Head of caudate nucleus (tissue), 42 donors: ENCODE measurements around the gene KANSL3.
"Not testable (repeated sequence)": the region's sequence is repeated elsewhere in the genome, so short reads cannot be mapped to it uniquely, and the experiment has no call there.

ENCODE experiments used
- DNase-seq, 42 donors: peaks; one replicate each; pipeline versions ENCODE4 v3.0.0 to v3.0.0-alpha.2; 2020 to 2021; ENCODE audit warnings: mixed read lengths in 7 of 42
- intact Hi-C: fragments of 100-400 bp; cut with DNase I; formaldehyde crosslinking; loops from one replicate; pipeline ENCODE4 v1.15.0; 2022

Gene KANSL3

DNA sequence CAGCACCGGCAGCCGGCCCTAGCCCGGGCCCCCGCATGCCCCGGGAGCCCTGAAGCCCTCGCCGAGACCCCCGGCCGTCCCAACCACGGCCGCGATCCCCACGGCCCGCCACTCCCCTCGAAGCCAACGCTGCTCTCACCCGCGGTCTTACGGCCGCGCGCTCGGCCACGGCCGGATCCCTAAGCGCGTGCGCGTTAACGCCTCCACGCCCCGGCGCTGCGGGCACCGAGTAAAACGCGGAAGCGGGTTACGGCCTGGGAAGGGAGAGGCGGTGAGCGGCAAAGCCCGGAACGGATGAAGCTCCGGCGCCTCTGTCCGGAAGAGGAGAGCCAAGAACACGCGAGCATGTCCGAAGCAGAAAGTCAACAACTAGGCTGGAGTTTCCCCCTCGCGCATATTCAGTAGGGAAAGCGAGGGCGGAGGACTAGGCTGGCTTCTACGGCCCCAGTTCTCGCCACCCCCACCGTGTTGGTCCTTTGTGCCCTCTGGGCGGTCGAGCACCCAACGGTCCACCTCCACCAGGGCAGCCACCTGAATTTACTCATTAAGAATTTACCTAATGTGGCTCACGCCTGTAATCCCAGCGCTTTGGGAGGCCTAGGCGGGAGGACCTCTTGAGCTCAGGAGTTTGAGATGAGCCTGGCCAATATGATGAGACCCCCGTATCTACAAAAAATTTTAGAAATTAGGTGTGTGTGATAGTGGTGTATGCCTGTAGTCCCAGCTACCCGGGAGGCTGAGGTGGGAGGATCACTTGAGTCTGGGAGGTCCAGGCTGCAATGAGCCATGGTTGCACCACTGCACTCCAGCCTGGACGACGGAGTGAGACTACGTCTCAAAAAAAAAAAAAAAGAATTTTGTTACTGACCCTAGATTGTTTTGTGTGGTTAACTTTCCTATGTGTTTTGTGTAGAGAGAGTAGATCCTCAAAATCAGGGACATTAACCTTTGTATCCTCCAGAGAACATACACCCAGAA lies at the start of gene KANSL3:
Gene KANSL3, minus strand, starts transcription at position 169 of the 978 bp plus-strand sequence. CDS start 1,177 bp downstream, outside the sequence.
- intact Hi-C loops = loop anchor here (2.0 kb wide), 1 partner anchor 122 kb away; the partner anchor contains the start of gene CNNM4
- peak; percentile 68 to 95 (median 90) for DNase-seq

DNA sequence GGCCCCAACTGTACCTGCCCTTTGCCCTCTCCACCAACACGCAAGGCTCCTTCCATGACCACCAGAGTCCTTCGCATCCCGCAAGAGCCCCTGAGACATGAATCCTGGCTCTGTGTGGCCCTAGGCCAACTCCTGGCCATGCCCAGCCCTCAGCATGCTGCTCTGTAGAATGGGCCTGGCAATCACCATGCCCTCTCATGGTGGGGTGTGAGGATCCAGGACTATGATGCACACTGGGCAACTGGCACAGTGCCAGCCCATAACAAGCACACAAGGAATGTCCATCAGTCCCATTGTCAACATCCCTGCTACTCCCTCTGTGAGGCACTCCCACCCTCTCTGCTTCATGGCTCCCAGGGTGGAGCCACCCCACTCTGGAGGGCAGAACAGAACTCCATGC lies 49.2 kb upstream of the KANSL3 start:
- no peak for DNase-seq
- intact Hi-C loops = no loop called here

DNA sequence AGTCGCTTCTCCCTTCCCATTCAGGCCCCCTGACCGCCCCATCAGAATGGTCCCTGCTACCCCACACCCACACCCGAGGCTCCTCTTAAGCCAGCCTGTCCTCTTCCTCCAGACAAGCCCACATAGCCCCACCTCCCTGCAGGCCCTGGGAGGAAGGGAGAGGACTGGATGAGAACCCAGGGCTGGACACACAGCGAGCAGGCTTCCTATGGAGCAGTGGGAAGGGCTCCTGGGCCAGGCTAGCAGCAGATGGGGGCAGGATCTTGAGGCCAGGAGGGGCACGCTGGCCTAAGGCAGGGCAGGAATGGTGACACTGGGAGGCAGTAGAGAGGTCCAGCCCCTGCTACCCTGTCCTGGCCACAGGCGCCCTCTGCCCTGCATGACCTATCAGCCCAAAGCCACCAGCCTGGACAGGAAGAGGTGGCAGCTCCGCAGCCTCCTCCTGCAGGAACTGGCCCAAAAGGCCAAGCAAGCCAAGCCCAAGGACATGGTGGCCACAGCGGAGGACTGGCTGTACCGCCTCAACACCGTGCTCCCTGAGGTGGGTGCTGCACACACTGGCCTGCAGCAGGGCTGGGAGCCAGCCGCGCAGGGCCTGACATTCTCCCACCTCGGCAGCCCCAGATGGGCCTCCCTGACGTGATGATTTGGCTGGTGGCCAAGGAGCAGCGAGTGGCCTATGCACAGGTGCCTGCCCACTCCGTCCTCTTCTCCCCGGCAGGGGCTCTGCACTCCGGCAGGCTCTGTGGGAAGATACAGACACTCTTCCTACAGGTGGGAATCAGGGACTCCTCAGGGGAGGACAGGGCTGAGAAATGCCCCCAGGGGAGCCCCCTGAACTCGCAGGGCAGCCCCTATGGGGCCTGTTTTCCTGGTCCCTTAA lies 47.7 kb upstream of the KANSL3 start:
- intact Hi-C loops = no loop called here
- DNase-seq = no peak

GRCh38 chr2:96684883-96685576 lies 46.9 kb upstream of the KANSL3 start:
- DNase-seq = no peak

GRCh38 chr2:96683972-96684820 lies 46.1 kb upstream of the KANSL3 start:
- intact Hi-C loops = no loop called here
- no peak for DNase-seq

More at GRCh38 chr2:96684883-96685576, 46.9 kb upstream of the KANSL3 start:
- intact Hi-C loops = no loop called here

DNA sequence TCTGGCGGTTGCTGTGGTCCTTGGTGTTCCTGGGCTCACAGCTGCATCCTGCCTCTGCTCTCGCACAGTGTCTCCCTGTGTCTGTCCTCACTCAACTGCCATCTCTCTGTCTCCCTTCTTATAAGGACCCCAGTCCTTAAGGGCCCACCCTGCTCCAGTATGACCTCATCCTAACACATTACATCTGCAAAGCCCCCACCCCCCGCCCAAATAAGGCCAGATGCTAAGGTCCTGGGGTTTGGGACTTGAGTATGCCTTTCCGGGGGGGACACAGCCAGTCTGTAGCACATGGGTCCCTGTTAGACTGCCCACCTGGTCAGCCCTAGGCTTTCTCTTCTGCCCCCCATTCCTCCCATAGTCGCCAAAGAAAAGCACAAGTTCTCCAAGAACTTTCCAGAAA lies 45.2 kb upstream of the KANSL3 start:
- intact Hi-C loops = no loop called here
- no peak for DNase-seq

GRCh38 chr2:96681540-96681939 lies 43.4 kb upstream of the KANSL3 start:
- intact Hi-C loops = no loop called here
- no peak for DNase-seq

DNA sequence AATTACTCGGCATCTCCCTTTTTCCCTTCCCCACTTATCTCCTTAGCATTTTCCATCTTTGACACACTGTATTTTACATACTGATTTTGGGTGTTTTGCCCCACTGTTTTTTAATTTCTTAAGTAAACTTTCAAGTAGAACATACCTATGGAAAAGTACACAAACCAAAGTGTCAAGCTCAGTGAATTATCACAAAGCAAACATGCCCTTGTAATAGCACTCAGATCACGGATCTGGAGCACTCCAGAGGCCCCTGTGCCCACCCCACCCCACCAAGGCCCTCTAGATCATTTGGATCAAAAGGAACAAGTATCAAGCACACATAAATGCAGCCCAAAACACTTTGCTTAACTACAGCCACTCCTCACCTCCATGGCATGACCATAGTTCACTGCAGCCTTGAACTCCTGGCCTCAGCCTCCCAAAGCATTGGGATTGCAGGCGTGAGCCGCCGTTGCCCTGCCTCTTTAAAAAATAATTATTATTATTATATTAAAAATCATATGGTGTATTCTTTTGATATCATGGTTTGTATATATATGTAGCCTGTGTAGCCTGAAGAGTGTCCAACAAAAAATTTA lies 42.5 kb upstream of the KANSL3 start:
- DNase-seq = no peak

DNA sequence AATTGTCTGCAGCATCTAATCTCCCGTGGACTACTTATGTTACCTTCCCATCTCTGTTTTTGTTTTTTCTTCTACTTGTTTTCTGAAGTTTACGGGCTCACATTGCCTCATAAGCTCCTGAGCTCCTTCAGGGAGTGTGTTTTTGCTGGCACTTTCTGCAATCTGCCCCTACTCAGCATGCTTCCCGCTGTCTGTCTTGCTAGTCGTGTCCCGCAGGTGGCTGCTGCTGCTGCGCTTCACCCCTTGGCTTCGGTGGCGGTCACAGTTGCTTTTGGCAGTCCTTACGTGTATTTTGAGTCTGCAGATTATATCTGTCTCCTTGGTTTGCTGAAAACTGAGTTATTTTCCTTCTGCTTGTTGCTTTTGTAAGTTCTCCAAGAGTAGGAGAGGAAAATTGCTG lies 41.7 kb upstream of the KANSL3 start:
- DNase-seq = no peak
- intact Hi-C loops = no loop called here

More for the DNA sequence above, 42.5 kb upstream of the KANSL3 start:
- intact Hi-C loops = no loop called here

GRCh38 chr2:96669539-96670215 lies 31.6 kb upstream of the KANSL3 start:
- intact Hi-C loops = no loop called here
- no peak for DNase-seq

GRCh38 chr2:96668771-96669170 lies 30.7 kb upstream of the KANSL3 start:
- intact Hi-C loops = no loop called here
- DNase-seq = no peak

DNA sequence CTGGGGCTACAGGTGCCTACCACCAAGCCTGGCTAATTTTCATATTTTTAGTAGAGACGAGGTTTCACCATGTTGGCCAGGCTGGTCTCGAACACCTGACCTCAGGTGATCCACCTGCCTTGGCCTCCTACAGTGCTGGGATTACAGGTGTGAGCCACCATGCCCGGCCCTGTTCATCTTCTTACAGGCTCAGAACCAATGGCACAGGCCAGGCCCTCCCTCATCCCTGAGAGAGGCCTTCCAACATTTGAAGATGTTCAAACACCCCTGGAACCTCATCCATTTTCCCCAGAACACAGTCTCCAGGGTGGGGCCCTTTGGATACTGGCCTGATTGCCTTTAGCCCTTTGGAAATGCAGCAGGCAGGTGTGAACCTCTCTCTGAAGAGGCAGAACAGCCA lies 27.6 kb upstream of the KANSL3 start:
- DNase-seq, intact Hi-C loops: not testable (repeated sequence)

- intact Hi-C loops = no loop called here
- peak in 32 of 42 donors; percentile 15 to 76 (median 35) for DNase-seq
Observed at GRCh38 chr2:96665083-96665569, 27.0 kb upstream of the KANSL3 start.

- intact Hi-C loops = no loop called here
- DNase-seq = no peak
Observed at GRCh38 chr2:96664366-96664925, 26.3 kb upstream of the KANSL3 start.

GRCh38 chr2:96663829-96664228 lies 25.7 kb upstream of the KANSL3 start:
- intact Hi-C loops = no loop called here
- no peak for DNase-seq

DNA sequence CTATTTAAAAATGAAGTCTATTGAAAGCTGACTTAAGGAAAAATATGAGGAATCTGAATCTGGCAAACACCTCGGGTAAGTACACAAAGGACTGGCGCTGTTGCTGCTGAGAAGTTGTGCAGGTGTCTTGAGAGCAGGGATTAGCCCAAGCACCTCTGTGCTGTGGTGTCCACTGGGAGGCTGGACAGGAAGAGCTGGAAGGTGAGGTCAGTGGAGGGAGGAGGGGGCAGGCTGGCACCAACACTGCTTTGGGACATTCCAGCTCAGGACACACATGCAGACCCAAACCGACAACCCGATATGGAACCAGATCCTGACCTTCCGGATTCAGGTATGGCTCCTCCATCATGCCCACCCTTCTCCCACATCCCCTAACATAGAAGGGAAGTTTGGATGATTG lies 25.1 kb upstream of the KANSL3 start:
- intact Hi-C loops = no loop called here
- no peak for DNase-seq

- intact Hi-C loops = no loop called here
- DNase-seq = no peak
Observed at GRCh38 chr2:96662360-96662759, 24.2 kb upstream of the KANSL3 start.
